ENCODE data around the gene USP2.

Gene USP2

DNA sequence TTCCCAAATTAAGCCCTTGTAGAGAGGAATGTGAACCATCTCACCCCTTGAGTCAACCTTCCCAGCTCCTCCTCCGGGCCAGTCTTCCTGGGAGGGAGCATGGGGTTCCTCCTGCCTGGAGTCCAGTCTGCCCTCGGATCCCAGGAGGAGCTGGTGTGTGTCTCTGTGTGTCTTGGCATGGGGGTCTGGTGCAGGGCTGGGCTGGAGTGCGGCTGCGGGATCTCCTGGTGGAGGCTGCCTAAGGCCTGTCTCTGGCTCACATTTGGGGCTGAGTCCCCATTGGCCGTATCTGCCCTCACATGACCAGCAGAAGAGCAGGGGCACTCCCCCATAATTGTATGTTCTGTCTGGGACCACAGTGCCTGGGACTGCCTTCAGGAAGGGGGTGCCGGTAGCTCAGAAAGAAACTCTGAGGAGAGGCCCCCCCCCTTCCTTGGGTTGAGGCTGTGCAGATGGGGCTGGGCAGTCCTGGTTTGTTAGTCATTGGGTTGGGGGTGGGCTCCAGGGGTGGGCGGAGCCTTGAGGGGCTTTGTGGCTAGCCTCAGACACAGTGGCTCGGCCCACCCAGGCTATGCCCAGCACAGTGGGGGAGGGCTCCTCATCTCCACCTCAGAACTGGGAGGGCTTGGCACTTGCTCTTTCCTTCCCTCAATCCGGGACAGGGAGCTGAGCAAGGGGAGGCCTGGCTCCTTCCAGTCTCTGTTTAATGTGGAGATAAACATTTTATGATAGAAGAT lies 43.7 kb downstream of the USP2 start:
- no peak for DNase-seq (ENCODE audit: low spot score)
- in situ Hi-C loops (cut with MboI; ENCODE audit: low pct_unique_long_range_greater_than_20kb, low sequenced_read_pairs, unreplicated experiment) = no loop called here
- TF ChIP-seq, protein P1, sequence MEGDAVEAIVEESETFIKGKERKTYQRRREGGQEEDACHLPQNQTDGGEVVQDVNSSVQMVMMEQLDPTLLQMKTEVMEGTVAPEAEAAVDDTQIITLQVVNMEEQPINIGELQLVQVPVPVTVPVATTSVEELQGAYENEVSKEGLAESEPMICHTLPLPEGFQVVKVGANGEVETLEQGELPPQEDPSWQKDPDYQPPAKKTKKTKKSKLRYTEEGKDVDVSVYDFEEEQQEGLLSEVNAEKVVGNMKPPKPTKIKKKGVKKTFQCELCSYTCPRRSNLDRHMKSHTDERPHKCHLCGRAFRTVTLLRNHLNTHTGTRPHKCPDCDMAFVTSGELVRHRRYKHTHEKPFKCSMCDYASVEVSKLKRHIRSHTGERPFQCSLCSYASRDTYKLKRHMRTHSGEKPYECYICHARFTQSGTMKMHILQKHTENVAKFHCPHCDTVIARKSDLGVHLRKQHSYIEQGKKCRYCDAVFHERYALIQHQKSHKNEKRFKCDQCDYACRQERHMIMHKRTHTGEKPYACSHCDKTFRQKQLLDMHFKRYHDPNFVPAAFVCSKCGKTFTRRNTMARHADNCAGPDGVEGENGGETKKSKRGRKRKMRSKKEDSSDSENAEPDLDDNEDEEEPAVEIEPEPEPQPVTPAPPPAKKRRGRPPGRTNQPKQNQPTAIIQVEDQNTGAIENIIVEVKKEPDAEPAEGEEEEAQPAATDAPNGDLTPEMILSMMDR (IDR thresholded peaks at IDR 0.05; ENCODE audit: extremely low read depth, insufficient read depth, missing control alignments) = no peak

DNA sequence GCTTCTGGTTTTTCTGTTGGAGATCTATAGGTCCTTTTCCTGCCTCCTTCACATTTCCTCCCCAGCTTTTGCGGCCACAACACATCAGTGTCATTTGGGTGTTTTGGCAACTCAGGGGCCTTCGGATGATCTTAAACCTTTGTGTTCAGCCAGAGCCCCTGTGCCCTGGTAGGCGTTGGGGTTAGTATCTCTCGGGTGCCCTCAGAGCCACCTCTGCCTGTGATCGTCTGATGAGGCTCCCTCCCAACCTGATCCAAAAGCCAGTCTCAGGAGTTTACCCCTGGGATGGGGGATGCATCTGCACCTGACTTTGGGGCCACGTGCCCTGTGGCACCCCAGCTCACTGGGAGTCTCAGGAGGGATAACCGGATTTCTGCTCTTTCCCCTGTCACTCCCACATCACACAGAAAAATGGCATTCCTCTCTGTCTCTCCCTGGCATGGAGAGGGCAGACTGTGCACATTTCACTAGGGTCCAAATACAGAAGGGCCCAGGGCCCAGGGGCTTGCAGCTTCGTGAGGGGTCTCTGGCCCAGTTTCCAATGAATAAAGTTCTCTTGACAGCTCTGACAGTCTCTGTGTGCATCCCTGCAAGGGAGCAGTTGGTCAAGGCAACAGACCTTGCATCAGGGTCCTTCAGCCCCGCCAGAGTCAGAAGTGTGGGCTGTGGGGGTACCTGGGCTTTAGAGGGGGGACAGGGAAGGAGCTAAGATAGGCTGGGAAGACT lies 44.6 kb downstream of the USP2 start:
- in situ Hi-C loops (cut with MboI; ENCODE audit: low pct_unique_long_range_greater_than_20kb, low sequenced_read_pairs, unreplicated experiment) = no loop called here
- TF ChIP-seq, protein P1 (IDR thresholded peaks at IDR 0.05; ENCODE audit: extremely low read depth, insufficient read depth, missing control alignments) = no peak
- no peak for DNase-seq (ENCODE audit: low spot score)

- TF ChIP-seq, protein P1 (IDR thresholded peaks at IDR 0.05; ENCODE audit: extremely low read depth, insufficient read depth, missing control alignments) = no peak
- no peak for DNase-seq (ENCODE audit: low spot score)
- in situ Hi-C loops (cut with MboI; ENCODE audit: low pct_unique_long_range_greater_than_20kb, low sequenced_read_pairs, unreplicated experiment) = no loop called here
Measured at GRCh38 chr11:119335655-119336543, 45.6 kb downstream of the USP2 start.

- no peak for DNase-seq (ENCODE audit: low spot score)
- TF ChIP-seq, protein P1 (IDR thresholded peaks at IDR 0.05; ENCODE audit: extremely low read depth, insufficient read depth, missing control alignments) = no peak
- in situ Hi-C loops (cut with MboI; ENCODE audit: low pct_unique_long_range_greater_than_20kb, low sequenced_read_pairs, unreplicated experiment) = no loop called here
Measured at GRCh38 chr11:119335091-119335654, 46.3 kb downstream of the USP2 start.

DNA sequence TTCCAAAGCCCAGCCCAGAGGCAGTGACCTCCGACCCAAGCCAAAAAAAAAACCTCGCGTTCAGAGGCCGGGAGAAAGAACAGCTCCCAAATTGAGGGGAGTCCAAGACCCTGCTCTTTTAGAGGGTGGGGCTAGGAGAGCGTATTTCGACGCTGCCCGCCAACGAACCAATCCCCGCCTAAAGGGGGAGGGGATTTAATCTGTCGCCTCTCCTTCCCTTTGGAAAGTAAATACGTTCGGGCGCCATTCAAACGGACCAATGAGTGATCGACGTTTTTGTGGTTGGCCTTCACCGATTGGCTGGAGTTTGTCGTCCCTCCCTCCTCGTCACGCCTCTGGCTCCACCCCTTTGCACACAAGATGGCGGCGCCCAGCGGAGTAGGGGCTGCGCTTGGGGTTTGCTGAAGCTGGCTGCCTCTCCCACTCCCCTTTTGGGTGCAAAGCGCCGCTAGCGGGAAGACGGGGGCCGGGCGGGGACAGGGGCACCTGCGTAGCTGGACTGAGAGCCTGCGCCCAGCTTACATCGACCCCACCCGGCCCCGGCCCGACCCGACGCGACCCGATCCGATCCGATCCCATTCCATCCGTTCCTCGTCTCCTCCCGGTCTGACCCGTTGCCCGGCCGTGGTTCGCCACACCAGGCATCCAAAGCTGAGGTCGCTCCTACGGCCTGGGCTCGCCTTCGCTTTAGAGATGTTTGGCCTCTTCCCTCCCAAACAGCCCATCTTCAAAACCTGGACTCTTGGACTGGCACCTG lies 47.1 kb downstream of the USP2 start, which contains the start of gene RNF26:
Gene RNF26 (plus strand): TSS at position 354 of the 757 bp plus-strand sequence. CDS start 596 bp downstream, outside the sequence.
- TF ChIP-seq, protein P1 (IDR thresholded peaks at IDR 0.05; ENCODE audit: extremely low read depth, insufficient read depth, missing control alignments) = no peak
- peak; percentile 99 for DNase-seq (ENCODE audit: low spot score)
- in situ Hi-C loops (cut with MboI; ENCODE audit: low pct_unique_long_range_greater_than_20kb, low sequenced_read_pairs, unreplicated experiment) = no loop called here

All from GM13977 (cell line).